ENCODE data around the gene RALGAPA1. TPM values are rescaled to one million over a fixed set of nuclear protein-coding genes. Genes with fewer than 3 reads are reported as not detected.

RALGAPA1 gene
- total and polyA plus RNA-seq, 9 of the 15 experiments (the other 6 are each of a cell fraction or from before 2014, with no cell fraction given) = 2.5 to 16.3 (median 6.2) TPM

GRCh38 chr14:35534873-35535482 lies 274.1 kb downstream of the RALGAPA1 start (continued):
- peak; percentile 78 for TF ChIP-seq CHAMP1 (IDR thresholded peaks at IDR 0.05)
- TF ChIP-seq WHSC1 (IDR thresholded peaks at IDR 0.05; ENCODE audit: low read length) = no peak
- peak; percentile 97 for TF ChIP-seq ZBTB1 (CRISPR knock-in tag; IDR thresholded peaks at IDR 0.05; ENCODE audit: borderline replicate concordance, low read depth)
- no peak for TF ChIP-seq NFE2L1 (tag; IDR thresholded peaks at IDR 0.05; ENCODE audit: borderline replicate concordance, low read depth)
- TF ChIP-seq MCM5 (IDR thresholded peaks at IDR 0.05; ENCODE audit: low read depth) = no peak
- TF ChIP-seq CBFA2T3 (IDR thresholded peaks at IDR 0.05) = no peak
- no peak for TF ChIP-seq SLC30A9 (CRISPR knock-in tag; IDR thresholded peaks at IDR 0.05)
- TF ChIP-seq ZNF717 (CRISPR knock-in tag; IDR thresholded peaks at IDR 0.05) = no peak
- TF ChIP-seq GTF2E2 (tag; IDR thresholded peaks at IDR 0.05) = no peak
- TF ChIP-seq ZNF589 (CRISPR knock-in tag; IDR thresholded peaks at IDR 0.05; ENCODE audit: low read depth) = peak; percentile 71
- TF ChIP-seq PTBP1 (IDR thresholded peaks at IDR 0.05; ENCODE audit: low read depth, low read length) = no peak
- TF ChIP-seq NFIX (CRISPR knock-in tag; IDR thresholded peaks at IDR 0.05; ENCODE audit: low read depth) = no peak
- peak; percentile 100 for TF ChIP-seq RERE (CRISPR knock-in tag; IDR thresholded peaks at IDR 0.05; ENCODE audit: borderline replicate concordance)
- TF ChIP-seq ATF1 (CRISPR knock-in tag; IDR thresholded peaks at IDR 0.05) = peak; percentile 85
- TF ChIP-seq ATF1 (tag; IDR thresholded peaks at IDR 0.05) = peak; percentile 31; the same call in 1 of the 2 replicates
- no peak for TF ChIP-seq RBFOX2 (IDR thresholded peaks at IDR 0.05; ENCODE audit: low read depth, low read length)
- no peak for TF ChIP-seq ZNF212 (CRISPR knock-in tag; IDR thresholded peaks at IDR 0.05)
- TF ChIP-seq ELK1 (CRISPR knock-in tag; IDR thresholded peaks at IDR 0.05) = no peak; the same call in 1 of the 2 replicates
- TF ChIP-seq ZFPM2 (CRISPR knock-in tag; IDR thresholded peaks at IDR 0.05) = no peak

Data from K562 (cell line).